CD4-positive, CD25-positive, alpha-beta regulatory T cell (primary cell): ENCODE data around the gene MICAL3. TPM values are rescaled to one million over a fixed set of nuclear protein-coding genes. Genes with fewer than 3 reads are reported as not detected.
A peak's percentile ranks its signal among the peaks of the same experiment; 100 is the strongest.

Experiments used
- ATAC-seq, 2 donors: fragments of 150-1000 bp; cut with Tn5 transposase; one replicate each; pipeline ENCODE4 v1.10.0; 2021; ENCODE audit warnings: low read depth in 2 of 2, moderate number of reproducible peaks in 2 of 2, moderate library complexity in 1 of 2
- DNase-seq, 3 donors: peaks; one replicate each; pipeline versions ENCODE4 v3.0.0 to v3.0.0-alpha.2; 2012 to 2022; ENCODE audit warnings: mixed read lengths in 1 of 3
- H3K27ac ChIP-seq: one replicate; pipeline ENCODE4 v1.7.0; 2013; ENCODE audit warnings: mild to moderate bottlenecking, low read length; ENCODE audit not compliant: insufficient read depth, poor library complexity, severe bottlenecking
- H3K27me3 ChIP-seq: one replicate; pipeline ENCODE4 v1.7.0; 2013; ENCODE audit warnings: low read length; ENCODE audit not compliant: control insufficient read depth, insufficient read depth
- H3K36me3 ChIP-seq: one replicate; pipeline ENCODE4 v1.7.0; 2013; ENCODE audit warnings: mild to moderate bottlenecking, low read length, moderate library complexity; ENCODE audit not compliant: control insufficient read depth, insufficient read depth
- H3K4me1 ChIP-seq: 2 replicates; pipeline ENCODE4 v1.7.0; 2013; ENCODE audit warnings: mild to moderate bottlenecking, low read length; ENCODE audit not compliant: insufficient read depth, control insufficient read depth, poor library complexity, severe bottlenecking
- H3K4me3 ChIP-seq: one replicate; pipeline ENCODE4 v1.7.0; 2013; ENCODE audit warnings: low read depth, mild to moderate bottlenecking, low read length, moderate library complexity
- H3K9me3 ChIP-seq, 2 experiments: 1 replicate in 1 of 2; 2 replicates in 1 of 2; pipeline ENCODE4 v1.7.0; 2013; ENCODE audit warnings: low read length in 2 of 2, mild to moderate bottlenecking in 1 of 2, moderate library complexity in 1 of 2; ENCODE audit not compliant: control insufficient read depth in 2 of 2
- H3K27ac Mint-ChIP-seq, 3 donors: one replicate each; pipeline ENCODE4 v1.8.0; 2020 to 2022; ENCODE audit warnings: mild to moderate bottlenecking in 3 of 3, mixed read lengths in 3 of 3, moderate library complexity in 2 of 3
- H3K27me3 Mint-ChIP-seq: one replicate; pipeline ENCODE4 v1.8.0; 2022; ENCODE audit warnings: mild to moderate bottlenecking, mixed read lengths
- H3K36me3 Mint-ChIP-seq: one replicate; pipeline ENCODE4 v1.8.0; 2020; ENCODE audit warnings: mixed read lengths
- H3K4me1 Mint-ChIP-seq, 4 donors: one replicate each; pipeline ENCODE4 v1.8.0; 2020 to 2022; ENCODE audit warnings: mixed read lengths in 4 of 4, mild to moderate bottlenecking in 1 of 4
- H3K4me3 Mint-ChIP-seq, 4 donors: one replicate each; pipeline ENCODE4 v1.8.0; 2020 to 2022; ENCODE audit warnings: mild to moderate bottlenecking in 4 of 4, mixed read lengths in 4 of 4, moderate library complexity in 3 of 4
- H3K9me3 Mint-ChIP-seq, 7 donors: one replicate each; pipeline ENCODE4 v1.8.0; 2020 to 2022; ENCODE audit warnings: mixed read lengths in 7 of 7, mild to moderate bottlenecking in 3 of 7, moderate library complexity in 2 of 7
- polyA plus RNA-seq, 4 donors: library from polyadenylated mRNA; unstranded; fragments of 300-500 nt; fragmentation: Illumina TruSeq; gene quantifications; one replicate each; pipeline ENCODE4 v1.2.3, GENCODE V29; 2021
- total RNA-seq: library from RNA; stranded (reverse); gene quantifications from one replicate; pipeline ENCODE4 v1.2.3, GENCODE V29; 2022

MICAL3 gene
- total and polyA plus RNA-seq, 5 donors from 2014 or later = 0.71 to 39.9 (median 1.8) TPM

DNA sequence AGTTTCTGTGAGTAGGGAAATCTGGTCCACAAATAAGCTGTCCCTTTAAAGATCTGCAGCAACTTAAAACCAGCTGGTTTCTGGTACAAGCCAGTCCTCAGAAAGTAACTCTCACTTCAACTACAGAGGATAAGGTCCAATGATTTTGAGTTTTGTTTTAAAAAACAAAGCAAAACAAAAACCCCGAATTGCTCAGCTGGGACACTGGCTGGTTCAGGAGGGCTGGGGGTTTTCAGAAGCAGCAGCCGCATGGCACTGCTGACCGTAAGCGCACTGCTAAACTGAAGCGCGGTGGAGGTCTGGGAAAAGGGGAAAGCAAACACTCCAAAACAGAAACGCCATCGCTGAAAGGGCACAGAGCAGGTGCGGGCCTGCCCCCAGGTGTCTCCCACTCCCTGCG is 59.7 kb downstream of the MICAL3 start:
- Histone ChIP-seq H3K4me3 (no peak overlapping the region), H3K27me3 (no peaks in the 10 kb centered on the region), H3K9me3 (no peaks in the 10 kb centered on the region), H3K4me1 (no peaks in the 10 kb centered on the region), H3K27ac (no peak overlapping the region), H3K36me3 (peaks cover 5% of the 10 kb centered on the region)
- no peak for ATAC-seq
- Mint-ChIP-seq H3K27me3 (no peaks in the 10 kb centered on the region), H3K4me3 (no peak overlapping the region), H3K27ac (peak overlapping the region in 1 of 3 donors; percentile 65), H3K36me3 (peaks cover 12% of the 10 kb centered on the region), H3K4me1 (peaks cover 0 to 12% (median 4%) of the 10 kb centered on the region in 4 donors), H3K9me3 (no peaks in the 10 kb centered on the region)
- no peak for DNase-seq

DNA sequence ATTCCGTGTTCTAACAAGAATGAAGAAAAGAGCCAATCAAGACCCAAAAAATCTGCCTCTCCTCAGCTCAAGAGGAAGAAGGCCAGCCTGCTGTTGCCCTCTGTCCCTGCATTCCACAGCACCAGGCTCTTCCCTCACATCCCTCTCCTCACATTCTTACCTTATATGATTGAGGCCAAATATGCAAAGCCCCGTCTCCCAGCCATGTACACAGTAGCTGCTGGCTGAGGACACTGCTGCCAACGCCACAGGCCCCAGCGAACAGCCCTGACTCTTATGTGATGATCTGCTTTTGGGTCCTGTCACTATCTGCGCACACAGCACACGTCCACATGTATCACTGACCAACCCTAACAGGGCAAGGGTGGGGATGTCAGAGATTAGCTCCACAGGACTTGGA is 60.2 kb downstream of the MICAL3 start:
- no peaks in the 10 kb centered on the region for H3K27me3 ChIP-seq
- DNase-seq = no peak
- Mint-ChIP-seq H3K36me3 (peaks cover 7% of the 10 kb centered on the region), H3K27me3 (no peaks in the 10 kb centered on the region), H3K4me3 (no peak overlapping the region), H3K9me3 (no peaks in the 10 kb centered on the region), H3K4me1 (peaks cover 0 to 15% (median 5%) of the 10 kb centered on the region in 4 donors), H3K27ac (peak overlapping the region in 2 of 3 donors; percentile 48 to 65)
- H3K4me3 ChIP-seq = no peak overlapping the region
- H3K36me3 ChIP-seq = no peaks in the 10 kb centered on the region
- no peaks in the 10 kb centered on the region for H3K4me1 ChIP-seq
- no peak overlapping the region for H3K27ac ChIP-seq
- H3K9me3 ChIP-seq = no peaks in the 10 kb centered on the region
- no peak for ATAC-seq

DNA sequence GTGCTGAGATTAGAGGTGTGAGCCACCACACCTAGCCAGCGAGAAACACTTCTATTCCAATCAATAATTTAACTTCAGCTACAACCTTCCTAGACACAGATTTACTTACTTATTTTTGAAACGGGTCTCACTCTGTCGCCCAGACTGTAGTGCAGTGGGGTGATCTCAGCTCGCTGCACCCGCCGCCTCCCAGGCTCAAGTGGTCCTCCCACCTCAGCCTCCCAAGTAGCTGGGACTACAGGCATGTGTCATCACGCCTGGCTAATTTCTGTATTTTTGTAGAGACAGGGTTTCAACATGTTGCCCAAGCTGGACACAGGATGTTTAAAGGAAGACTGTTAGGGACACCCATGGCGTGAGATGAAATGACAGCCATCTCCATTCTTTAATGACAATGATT is 61.3 kb downstream of the MICAL3 start:
- Mint-ChIP-seq H3K27me3 (no peaks in the 10 kb centered on the region), H3K36me3 (peaks cover 9% of the 10 kb centered on the region), H3K4me3 (no peak overlapping the region), H3K27ac (peak overlapping the region in 2 of 3 donors; percentile 43 to 62), H3K4me1 (peaks cover 0 to 15% (median 6%) of the 10 kb centered on the region in 4 donors), H3K9me3 (no peaks in the 10 kb centered on the region)
- no peaks in the 10 kb centered on the region for H3K36me3 ChIP-seq
- ATAC-seq = no peak
- H3K9me3 ChIP-seq = no peaks in the 10 kb centered on the region
- H3K4me1 ChIP-seq = no peaks in the 10 kb centered on the region
- no peak for DNase-seq
- H3K4me3 ChIP-seq = no peak overlapping the region
- H3K27me3 ChIP-seq = no peaks in the 10 kb centered on the region
- H3K27ac ChIP-seq = no peak overlapping the region

GRCh38 chr22:17962168-17962567 is 62.2 kb downstream of the MICAL3 start:
- H3K9me3 ChIP-seq = no peaks in the 10 kb centered on the region
- Mint-ChIP-seq H3K27ac (peak overlapping the region in 1 of 3 donors; percentile 60), H3K4me1 (peaks cover 0 to 15% (median 6%) of the 10 kb centered on the region in 4 donors), H3K9me3 (no peaks in the 10 kb centered on the region), H3K36me3 (peaks cover 13% of the 10 kb centered on the region), H3K27me3 (no peaks in the 10 kb centered on the region), H3K4me3 (no peak overlapping the region)
- no peaks in the 10 kb centered on the region for H3K36me3 ChIP-seq
- H3K27me3 ChIP-seq = no peaks in the 10 kb centered on the region
- H3K27ac ChIP-seq = no peak overlapping the region
- DNase-seq = no peak
- H3K4me3 ChIP-seq = no peak overlapping the region
- no peaks in the 10 kb centered on the region for H3K4me1 ChIP-seq
- ATAC-seq = no peak

DNA sequence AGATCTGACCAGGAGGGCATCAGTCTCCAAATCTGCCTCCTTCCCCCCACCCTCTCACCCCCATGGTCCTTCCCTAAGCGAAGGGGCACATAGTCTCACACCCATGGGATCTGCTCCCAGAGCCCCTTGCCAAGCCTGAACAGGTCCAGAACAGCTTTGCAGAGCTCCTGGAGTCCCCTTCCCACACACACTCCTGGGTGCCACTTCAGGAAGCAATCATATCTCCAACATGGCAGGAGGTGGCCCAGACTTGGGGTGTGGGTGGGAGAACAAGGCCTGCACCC is 63.0 kb downstream of the MICAL3 start:
- Mint-ChIP-seq H3K4me3 (no peak overlapping the region), H3K27ac (no peak overlapping the region), H3K27me3 (no peaks in the 10 kb centered on the region), H3K4me1 (peaks cover 0 to 12% (median 7%) of the 10 kb centered on the region in 4 donors), H3K36me3 (peaks cover 13% of the 10 kb centered on the region), H3K9me3 (no peaks in the 10 kb centered on the region)
- H3K27ac ChIP-seq = no peak overlapping the region
- no peaks in the 10 kb centered on the region for H3K36me3 ChIP-seq
- H3K4me3 ChIP-seq = no peak overlapping the region
- H3K4me1 ChIP-seq = no peaks in the 10 kb centered on the region
- no peaks in the 10 kb centered on the region for H3K27me3 ChIP-seq
- ATAC-seq = no peak
- no peak for DNase-seq
- H3K9me3 ChIP-seq = no peaks in the 10 kb centered on the region

GRCh38 chr22:17960695-17961445 is 63.5 kb downstream of the MICAL3 start:
- no peaks in the 10 kb centered on the region for H3K27me3 Mint-ChIP-seq
- H3K9me3 Mint-ChIP-seq = no peaks in the 10 kb centered on the region
- no peak overlapping the region for H3K4me3 Mint-ChIP-seq
- no peaks in the 10 kb centered on the region for H3K9me3 ChIP-seq
- no peak for ATAC-seq
- peak overlapping the region in 1 of 3 donors; percentile 70 for H3K27ac Mint-ChIP-seq
- peaks cover 0 to 8% (median 5%) of the 10 kb centered on the region in 4 donors for H3K4me1 Mint-ChIP-seq
- H3K36me3 ChIP-seq = no peaks in the 10 kb centered on the region
- no peak overlapping the region for H3K27ac ChIP-seq
- no peaks in the 10 kb centered on the region for H3K4me1 ChIP-seq
- peaks cover 9% of the 10 kb centered on the region for H3K36me3 Mint-ChIP-seq
- no peaks in the 10 kb centered on the region for H3K27me3 ChIP-seq
- DNase-seq = no peak
- no peak overlapping the region for H3K4me3 ChIP-seq

DNA sequence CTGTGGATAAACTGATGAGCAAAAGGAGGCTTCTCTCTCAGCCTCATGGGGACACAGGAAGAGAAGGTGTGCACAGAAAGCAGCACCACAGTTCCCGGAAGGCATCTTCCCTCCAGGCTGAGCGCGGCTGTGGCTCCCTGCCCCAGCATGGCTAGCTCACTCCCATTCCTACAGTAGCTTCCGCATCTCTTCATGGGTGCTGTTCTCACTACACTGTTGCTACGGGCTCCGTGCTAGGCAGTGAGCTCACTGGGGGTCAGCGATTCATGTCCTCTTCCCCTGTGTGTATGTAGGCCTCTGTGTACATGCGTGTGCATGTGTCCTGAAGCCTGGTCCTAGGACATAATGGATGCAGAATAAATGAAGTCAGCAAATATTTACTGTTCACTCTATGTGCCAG is 64.3 kb downstream of the MICAL3 start:
- Histone ChIP-seq H3K36me3 (no peaks in the 10 kb centered on the region), H3K9me3 (no peaks in the 10 kb centered on the region), H3K4me1 (no peaks in the 10 kb centered on the region), H3K27me3 (no peaks in the 10 kb centered on the region), H3K27ac (no peak overlapping the region), H3K4me3 (no peak overlapping the region)
- peaks cover 0 to 15% (median 7%) of the 10 kb centered on the region in 4 donors for H3K4me1 Mint-ChIP-seq
- ATAC-seq = no peak
- no peak overlapping the region for H3K4me3 Mint-ChIP-seq
- peaks cover 6% of the 10 kb centered on the region for H3K36me3 Mint-ChIP-seq
- peak overlapping the region in 1 of 3 donors; percentile 56 for H3K27ac Mint-ChIP-seq
- H3K9me3 Mint-ChIP-seq = no peaks in the 10 kb centered on the region
- H3K27me3 Mint-ChIP-seq = no peaks in the 10 kb centered on the region
- DNase-seq = no peak

DNA sequence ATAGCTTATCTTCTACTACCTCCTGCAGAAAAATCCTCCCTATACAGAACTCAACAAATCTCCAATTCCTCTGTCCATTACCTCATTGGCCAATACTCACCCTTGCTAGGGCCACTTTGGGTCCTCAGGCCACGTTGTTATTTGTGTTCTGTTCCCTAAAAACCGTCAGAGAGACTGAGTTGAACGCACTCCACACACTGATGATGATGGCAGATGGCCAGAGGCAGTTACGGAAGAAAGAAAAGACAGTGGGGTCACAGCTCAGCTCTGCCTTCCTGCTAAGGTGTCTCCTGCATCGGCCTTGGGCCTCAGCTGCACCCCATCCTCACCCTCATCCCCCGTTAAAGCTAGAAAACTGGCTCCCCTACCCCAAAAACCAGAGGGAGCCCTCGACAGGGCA is 66.2 kb downstream of the MICAL3 start:
- Mint-ChIP-seq H3K9me3 (no peaks in the 10 kb centered on the region), H3K4me1 (peaks cover 5 to 18% (median 10%) of the 10 kb centered on the region in 4 donors), H3K36me3 (peaks cover 6% of the 10 kb centered on the region), H3K27ac (peak overlapping the region in 1 of 3 donors; percentile 17), H3K4me3 (no peak overlapping the region), H3K27me3 (no peaks in the 10 kb centered on the region)
- Histone ChIP-seq H3K36me3 (no peaks in the 10 kb centered on the region), H3K27ac (no peak overlapping the region), H3K4me3 (no peak overlapping the region), H3K27me3 (no peaks in the 10 kb centered on the region), H3K4me1 (no peaks in the 10 kb centered on the region), H3K9me3 (no peaks in the 10 kb centered on the region)
- no peak for DNase-seq
- ATAC-seq = no peak
